Heart right ventricle (tissue), 16 donors: ENCODE results near the gene CTSA. TPM values are rescaled to one million over a fixed set of nuclear protein-coding genes. Genes with fewer than 3 reads are reported as not detected.

Experiments
- ATAC-seq, 8 donors: fragments of 200-7000 bp; cut with Tn5 transposase; one replicate each; pipeline ENCODE4 v1.9.1; 2020; ENCODE audit warnings: mild to moderate bottlenecking in 8 of 8, moderate library complexity in 8 of 8, moderate number of reproducible peaks in 1 of 8
- DNase-seq, 2 donors: peaks; one replicate each; pipeline ENCODE4 v3.0.0-alpha.2; 2020
- H3K27ac ChIP-seq, 10 donors: fragments of 200-600 bp; sonication (generic) in 2 of 10; one replicate each; pipeline versions ENCODE4 v1.5.0 to v1.8.0; 2020 to 2022; ENCODE audit warnings: mild to moderate bottlenecking in 3 of 10
- H3K27me3 ChIP-seq, 7 donors: fragments of 200-600 bp; one replicate each; pipeline ENCODE4 v1.8.0; 2021 to 2022; ENCODE audit warnings: mild to moderate bottlenecking in 2 of 7
- H3K36me3 ChIP-seq, 9 donors: fragments of 200-600 bp; sonication (generic) in 1 of 9; one replicate each; pipeline versions ENCODE4 v1.5.0 to v1.8.0; 2020 to 2022; ENCODE audit warnings: mild to moderate bottlenecking in 2 of 9
- H3K4me1 ChIP-seq, 9 donors: fragments of 200-600 bp; sonication (generic) in 1 of 9; one replicate each; pipeline versions ENCODE4 v1.5.0 to v1.8.0; 2020 to 2022; ENCODE audit warnings: mild to moderate bottlenecking in 4 of 9
- H3K4me3 ChIP-seq, 10 donors: fragments of 200-600 bp; sonication (generic) in 2 of 10; one replicate each; pipeline versions ENCODE4 v1.5.0 to v1.8.0; 2020 to 2022; ENCODE audit warnings: mild to moderate bottlenecking in 7 of 10, moderate library complexity in 2 of 10
- H3K9me3 ChIP-seq, 11 donors: fragments of 200-600 bp in 10 of 11; sonication (generic) in 2 of 11; one replicate each; pipeline versions ENCODE4 v1.5.0 to v1.8.0; 2013 to 2022; ENCODE audit warnings: mild to moderate bottlenecking in 2 of 11, control low read depth in 1 of 11, moderate library complexity in 1 of 11
- CTCF ChIP-seq, 9 donors: fragments of 200-600 bp; sonication (generic) in 2 of 9; IDR thresholded peaks; one replicate each; pipeline versions ENCODE4 v1.5.0 to v1.8.0; 2021 to 2022; ENCODE audit warnings: antibody characterized with exemption in 9 of 9, mild to moderate bottlenecking in 5 of 9, moderate library complexity in 1 of 9
- WGBS, 2 donors: extraction: QIAGEN DNeasy Blood & Tissue Kit; methylation state at CpG; one replicate each; pipeline ENCODE4 v1.1.7; 2013; ENCODE audit warnings: inconsistent platforms in 1 of 2; 5-methylcytosine and 5-hydroxymethylcytosine counted together
- intact Hi-C, 10 donors: fragments of 100-400 bp; cut with DNase I; formaldehyde crosslinking; loops; one replicate each; pipeline versions ENCODE4 v1.11.1 to v1.14.2; 2022
- polyA plus RNA-seq, 2 donors: library from polyadenylated mRNA; stranded (reverse); fragments of 200-250 nt; gene quantifications; one replicate each; pipeline ENCODE4 v1.2.3, GENCODE V29; 2013
- total RNA-seq, 10 donors: library from RNA; stranded (reverse); fragmentation: NEBNext Ultra II Directional in 3 of 10; extraction: Animal tissue kit (Norgen Biotek cat#: 25700) in 3 of 10; gene quantifications; one replicate each; pipeline versions ENCODE4 v1.2.1 to v1.2.4, GENCODE V29; 2021 to 2023
- donor health status: Arrhythmogenic right ventricular cardiomyopathy.
- donor health status: ischemic (EF 13 %, LVEDD 7.1; RV severe dilation, severe dysfunction).
- donor health status: healthy with polysubstance abuse.
- donor health status: DM: no; HTN: yes; CAD: no.
- donor health status: DM: no; HTN: no; CAD: no.
- donor health status: ischemic (EF 25% LVEDD 6.9; RV normal size, moderate dysfunction).
- donor health status: ischemic (EF 25% LVEDD 5.7; RV mildly dilated, moderate dysfunction).
- donor health status: healthy.
- donor health status: DM: yes; HTN: yes; CAD: no.
- donor health status: Ischemic cardiomyopathy.
- donor health status: ischemic (EF 35%, LVEDD 5.7; RV mildly dilated, moderate dysfunction).
- donor health status: nonischemic (EF 11% LVEDD 7.7; RV severe dilation, severe dysfunction).
- donor health status: DM: yes; HTN: yes; CAD: no.
- donor health status: PGD.
- donor health status: ischemic (EF 29% LVEDD 5.4; RV normal size, mild dysfunction).
- donor health status: nonischemic (EF 23%, LVEDD 6.1; RV moderate dilation, normal function).

Gene CTSA
- total and polyA plus RNA-seq, 12 donors = 75.1 to 173 (median 102) TPM

GRCh38 chr20:45940469-45940868, 49.3 kb downstream of the CTSA start:
- TF ChIP-seq CTCF (IDR thresholded peaks at IDR 0.05) = no peak
- no peak for DNase-seq
- peaks cover 0 to 86% (median 70%) of the 10 kb centered on the region in 9 donors for H3K36me3 ChIP-seq

GRCh38 chr20:45943613-45944012, 52.5 kb downstream of the CTSA start:
- no peak for ATAC-seq
- H3K4me1 ChIP-seq = peaks cover 0 to 38% (median 0%) of the 10 kb centered on the region in 9 donors
- H3K9me3 ChIP-seq = no peaks in the 10 kb centered on the region
- intact Hi-C loops = loop anchor here in 1 of 10 donors (10.0 kb wide), 1 partner anchor 59 kb away; the partner anchor contains the start of genes SPATA25 and ZSWIM1
- WGBS, 2 donors = 92% methylated on average over 6 of the region's 6 CpGs
- TF ChIP-seq CTCF (IDR thresholded peaks at IDR 0.05) = no peak
- DNase-seq = no peak
- no peaks in the 10 kb centered on the region for H3K27me3 ChIP-seq
- H3K4me3 ChIP-seq = no peak overlapping the region
- H3K36me3 ChIP-seq = peaks cover 0 to 100% (median 80%) of the 10 kb centered on the region in 9 donors
- H3K27ac ChIP-seq = peak overlapping the region in 1 of 10 donors; percentile 26

More at GRCh38 chr20:45940469-45940868, 49.3 kb downstream of the CTSA start:
- no peak for ATAC-seq
- Histone ChIP-seq H3K4me1 (peaks cover 0 to 44% (median 14%) of the 10 kb centered on the region in 9 donors), H3K27me3 (no peaks in the 10 kb centered on the region), H3K27ac (no peak overlapping the region), H3K9me3 (no peaks in the 10 kb centered on the region), H3K4me3 (no peak overlapping the region)
- intact Hi-C loops = loop anchor here in 1 of 10 donors (10.0 kb wide), 1 partner anchor 56 kb away; the partner anchor contains the start of genes SPATA25 and ZSWIM1
- 91 to 94% methylated on average over 13 of the region's 13 CpGs for WGBS, 2 donors

GRCh38 chr20:45944151-45944964, 53.2 kb downstream of the CTSA start:
- H3K36me3 ChIP-seq = peaks cover 0 to 100% (median 81%) of the 10 kb centered on the region in 9 donors
- WGBS, 2 donors = 89 to 90% methylated on average over 15 of the region's 15 CpGs
- intact Hi-C loops = loop anchor here in 1 of 10 donors (10.0 kb wide), 1 partner anchor 60 kb away; the partner anchor contains the start of genes SPATA25 and ZSWIM1
- no peak overlapping the region for H3K4me3 ChIP-seq
- peaks cover 0 to 38% (median 0%) of the 10 kb centered on the region in 9 donors for H3K4me1 ChIP-seq
- DNase-seq (no peak), ATAC-seq (no peak)
- H3K9me3 ChIP-seq = no peaks in the 10 kb centered on the region
- H3K27ac ChIP-seq = peak overlapping the region in 1 of 10 donors; percentile 36
- TF ChIP-seq CTCF (IDR thresholded peaks at IDR 0.05) = no peak
- no peaks in the 10 kb centered on the region for H3K27me3 ChIP-seq

- Histone ChIP-seq H3K27me3 (no peaks in the 10 kb centered on the region), H3K4me3 (no peak overlapping the region), H3K4me1 (peaks cover 0 to 38% (median 0%) of the 10 kb centered on the region in 9 donors), H3K9me3 (no peaks in the 10 kb centered on the region), H3K27ac (peak overlapping the region in 1 of 10 donors; percentile 70), H3K36me3 (peaks cover 0 to 100% (median 80%) of the 10 kb centered on the region in 9 donors)
- TF ChIP-seq CTCF (IDR thresholded peaks at IDR 0.05) = no peak
- DNase-seq = no peak
- WGBS, 2 donors = 85 to 90% methylated on average over 19 of the region's 19 CpGs
- ATAC-seq = no peak
- intact Hi-C loops = loop anchor here in 1 of 10 donors (10.0 kb wide), 1 partner anchor 60 kb away; the partner anchor contains the start of genes SPATA25 and ZSWIM1
Measured at GRCh38 chr20:45944965-45945677, 54.0 kb downstream of the CTSA start.
